ENCODE results near the gene KCTD18. TPM values are rescaled to one million over a fixed set of nuclear protein-coding genes. Genes with fewer than 3 reads are reported as not detected.

The KCTD18 gene
- total RNA-seq, 1 experiment from 2014 or later = 19.6 TPM

DNA sequence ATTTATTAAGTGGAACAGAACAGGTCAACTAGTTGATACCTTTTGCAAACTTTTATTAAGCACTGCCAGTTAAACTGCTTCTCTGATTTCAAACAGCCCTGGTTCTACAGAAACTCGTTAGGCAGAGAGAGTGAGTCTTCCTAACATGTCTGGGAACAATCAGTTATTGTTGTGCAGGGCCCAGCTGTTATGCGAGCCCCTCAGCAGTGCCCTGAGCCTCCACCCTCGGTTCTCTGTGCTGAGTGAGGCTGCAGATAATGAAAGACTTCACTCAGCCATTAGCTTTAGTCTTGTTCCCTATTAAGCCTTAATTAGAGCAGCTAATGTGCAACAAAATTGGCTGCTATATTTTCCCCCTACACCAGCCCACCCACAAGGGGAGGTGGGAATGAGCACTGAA, 39.6 kb downstream of the KCTD18 start:
- intact Hi-C loops (cut with micrococcal nuclease; ENCODE audit: unreplicated experiment) = no loop called here
- no peaks in the 10 kb centered on the region for H4K20me1 ChIP-seq (ENCODE audit: insufficient read depth)
- H3K9me2 ChIP-seq (ENCODE audit: insufficient read depth) = no peaks in the 10 kb centered on the region
- H3K4me2 ChIP-seq = no peak overlapping the region
- no peaks in the 10 kb centered on the region for H3K4me1 ChIP-seq (replicated peaks; ENCODE audit: insufficient read depth)
- ChIA-PET CTCF (interaction anchor here (1.0 kb wide), 1 partner anchor 91 kb away, joined by 4 read pairs; no protein-coding TSS in a partner anchor), POLR2A (ENCODE audit: unreplicated experiment) (no interaction called here)
- H2AFZ ChIP-seq = no peak overlapping the region
- H3K27ac ChIP-seq = no peak overlapping the region
- no peaks in the 10 kb centered on the region for H3K27me3 ChIP-seq (ENCODE audit: insufficient read depth, low read depth)
- no peak for DNase-seq
- H3K79me2 ChIP-seq (ENCODE audit: low read depth) = no peaks in the 10 kb centered on the region
- no peak for TF ChIP-seq EZH2 (IDR thresholded peaks at IDR 0.05; ENCODE audit: low read depth)
- TF ChIP-seq, protein P1, sequence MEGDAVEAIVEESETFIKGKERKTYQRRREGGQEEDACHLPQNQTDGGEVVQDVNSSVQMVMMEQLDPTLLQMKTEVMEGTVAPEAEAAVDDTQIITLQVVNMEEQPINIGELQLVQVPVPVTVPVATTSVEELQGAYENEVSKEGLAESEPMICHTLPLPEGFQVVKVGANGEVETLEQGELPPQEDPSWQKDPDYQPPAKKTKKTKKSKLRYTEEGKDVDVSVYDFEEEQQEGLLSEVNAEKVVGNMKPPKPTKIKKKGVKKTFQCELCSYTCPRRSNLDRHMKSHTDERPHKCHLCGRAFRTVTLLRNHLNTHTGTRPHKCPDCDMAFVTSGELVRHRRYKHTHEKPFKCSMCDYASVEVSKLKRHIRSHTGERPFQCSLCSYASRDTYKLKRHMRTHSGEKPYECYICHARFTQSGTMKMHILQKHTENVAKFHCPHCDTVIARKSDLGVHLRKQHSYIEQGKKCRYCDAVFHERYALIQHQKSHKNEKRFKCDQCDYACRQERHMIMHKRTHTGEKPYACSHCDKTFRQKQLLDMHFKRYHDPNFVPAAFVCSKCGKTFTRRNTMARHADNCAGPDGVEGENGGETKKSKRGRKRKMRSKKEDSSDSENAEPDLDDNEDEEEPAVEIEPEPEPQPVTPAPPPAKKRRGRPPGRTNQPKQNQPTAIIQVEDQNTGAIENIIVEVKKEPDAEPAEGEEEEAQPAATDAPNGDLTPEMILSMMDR (conservative IDR thresholded peaks at IDR 0.05) = no peak
- no peaks in the 10 kb centered on the region for H3F3A ChIP-seq (ENCODE audit: insufficient read depth, low read depth)
- BruUV-seq (replicated peaks) = no TSS peak
- H3K36me3 ChIP-seq (ENCODE audit: low read depth) = peaks cover 21% of the 10 kb centered on the region
- H3K9me3 ChIP-seq (ENCODE audit: insufficient read depth, low read depth) = no peaks in the 10 kb centered on the region
- no peak overlapping the region for H3K4me3 ChIP-seq

DNA sequence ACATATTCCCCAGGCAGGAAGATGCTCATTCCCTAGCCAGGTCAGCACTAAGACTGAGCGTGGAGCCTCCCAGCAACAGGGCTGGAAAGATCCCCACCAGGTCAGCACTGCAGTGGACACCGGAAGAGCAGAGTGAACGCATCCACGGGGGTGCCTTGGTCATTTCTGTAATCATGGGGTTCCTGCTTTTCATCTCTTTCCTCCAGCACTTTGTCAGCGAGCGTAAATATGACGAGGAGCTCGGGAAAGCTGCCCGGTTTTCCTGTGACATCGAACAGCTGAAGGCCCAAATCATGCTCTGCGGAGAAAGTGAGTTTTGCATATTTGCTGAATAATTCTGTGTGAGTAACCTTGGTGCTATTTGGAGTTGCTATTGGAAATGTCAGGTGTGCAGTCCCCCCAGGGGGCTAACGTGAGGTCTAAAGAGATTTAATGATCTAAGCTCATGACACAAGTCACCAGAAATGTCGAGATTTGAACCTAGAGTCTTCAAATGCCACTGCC, 40.1 kb downstream of the KCTD18 start:
- no peak overlapping the region for H3K4me2 ChIP-seq
- intact Hi-C loops (cut with micrococcal nuclease; ENCODE audit: unreplicated experiment) = no loop called here
- H3F3A ChIP-seq (ENCODE audit: insufficient read depth, low read depth) = no peaks in the 10 kb centered on the region
- POLR2A ChIA-PET (ENCODE audit: unreplicated experiment) = no interaction called here
- TF ChIP-seq, protein P1 (conservative IDR thresholded peaks at IDR 0.05) = no peak
- no peak for TF ChIP-seq EZH2 (IDR thresholded peaks at IDR 0.05; ENCODE audit: low read depth)
- H3K4me3 ChIP-seq = no peak overlapping the region
- H3K27me3 ChIP-seq (ENCODE audit: insufficient read depth, low read depth) = no peaks in the 10 kb centered on the region
- H3K79me2 ChIP-seq (ENCODE audit: low read depth) = no peaks in the 10 kb centered on the region
- H3K9me3 ChIP-seq (ENCODE audit: insufficient read depth, low read depth) = no peaks in the 10 kb centered on the region
- no peaks in the 10 kb centered on the region for H3K9me2 ChIP-seq (ENCODE audit: insufficient read depth)
- no peaks in the 10 kb centered on the region for H4K20me1 ChIP-seq (ENCODE audit: insufficient read depth)
- H3K27ac ChIP-seq = no peak overlapping the region
- no peaks in the 10 kb centered on the region for H3K4me1 ChIP-seq (replicated peaks; ENCODE audit: insufficient read depth)
- DNase-seq = no peak
- peaks cover 23% of the 10 kb centered on the region for H3K36me3 ChIP-seq (ENCODE audit: low read depth)
- H2AFZ ChIP-seq = no peak overlapping the region
- BruUV-seq (replicated peaks) = no TSS peak
- CTCF ChIA-PET = interaction anchor here (1.0 kb wide), 1 partner anchor 91 kb away, joined by 4 read pairs; no protein-coding TSS in a partner anchor

DNA sequence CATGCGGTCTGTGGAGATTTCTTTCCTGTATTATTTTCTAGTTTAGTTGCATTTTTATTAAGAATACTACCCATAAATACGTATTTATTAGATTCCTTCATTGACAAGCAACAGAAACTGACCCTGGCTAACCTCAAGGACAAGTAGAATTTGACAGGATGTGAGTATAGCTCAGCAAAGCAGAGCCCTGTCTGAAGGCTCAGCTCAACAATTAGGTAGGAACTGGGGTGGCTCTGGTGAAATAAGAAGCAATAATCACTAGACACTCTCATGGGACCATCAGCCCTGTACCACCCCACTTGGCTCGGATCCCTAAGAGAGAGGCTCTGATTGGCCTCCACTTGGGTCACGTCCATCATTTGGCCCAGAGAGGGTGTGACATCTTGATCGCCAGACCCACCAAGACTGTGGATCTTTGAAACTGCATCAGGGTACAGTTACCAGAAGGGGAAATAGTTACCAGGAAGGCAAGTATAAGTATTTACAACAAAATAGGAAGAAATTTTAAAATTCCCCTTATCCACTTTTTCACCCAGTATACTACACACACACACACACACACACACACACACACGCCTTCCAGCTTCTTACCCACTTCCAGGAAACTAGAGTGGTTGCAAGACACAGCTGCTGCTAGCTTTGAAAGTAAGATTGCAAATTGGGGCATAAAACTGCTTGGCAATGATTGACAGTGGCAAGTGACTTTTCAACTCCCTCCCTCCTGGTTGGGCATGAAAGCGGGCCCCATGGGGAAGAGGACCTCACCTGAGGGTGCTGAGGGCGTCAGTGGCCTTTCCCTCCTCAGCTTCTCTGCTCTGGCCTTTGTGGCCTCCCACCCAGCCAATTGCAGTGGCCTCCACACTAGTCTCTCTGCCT, 41.8 kb downstream of the KCTD18 start:
- H3K4me2 ChIP-seq = no peak overlapping the region
- H3K79me2 ChIP-seq (ENCODE audit: low read depth) = no peaks in the 10 kb centered on the region
- CTCF ChIA-PET = no interaction called here
- no peak overlapping the region for H3K27ac ChIP-seq
- H3F3A ChIP-seq (ENCODE audit: insufficient read depth, low read depth) = no peaks in the 10 kb centered on the region
- POLR2A ChIA-PET (ENCODE audit: unreplicated experiment) = no interaction called here
- BruUV-seq (replicated peaks) = no TSS peak
- H2AFZ ChIP-seq = no peak overlapping the region
- peaks cover 17% of the 10 kb centered on the region for H3K36me3 ChIP-seq (ENCODE audit: low read depth)
- H3K4me1 ChIP-seq (replicated peaks; ENCODE audit: insufficient read depth) = no peaks in the 10 kb centered on the region
- TF ChIP-seq EZH2 (IDR thresholded peaks at IDR 0.05; ENCODE audit: low read depth) = no peak
- TF ChIP-seq, protein P1 (conservative IDR thresholded peaks at IDR 0.05) = no peak
- H3K9me2 ChIP-seq (ENCODE audit: insufficient read depth) = no peaks in the 10 kb centered on the region
- H3K9me3 ChIP-seq (ENCODE audit: insufficient read depth, low read depth) = no peaks in the 10 kb centered on the region
- no peaks in the 10 kb centered on the region for H3K27me3 ChIP-seq (ENCODE audit: insufficient read depth, low read depth)
- H3K4me3 ChIP-seq = no peak overlapping the region
- intact Hi-C loops (cut with micrococcal nuclease; ENCODE audit: unreplicated experiment) = no loop called here
- no peak for DNase-seq
- no peaks in the 10 kb centered on the region for H4K20me1 ChIP-seq (ENCODE audit: insufficient read depth)
